Gastroesophageal sphincter (tissue), 3 donors: ENCODE data around the gene STRIP1.
"Not testable (repeated sequence)": the region's sequence is repeated elsewhere in the genome, so short reads cannot be mapped to it uniquely, and the experiment has no call there.

ENCODE experiments used
- EP300 ChIP-seq: sonication (generic); formaldehyde crosslinking; IDR thresholded peaks from one replicate; pipeline ENCODE4 v1.6.1; 2017; ENCODE audit warnings: antibody characterized with exemption, mild to moderate bottlenecking
- POLR2A ChIP-seq, 2 donors: fragments of 450-650 bp; IDR thresholded peaks; one replicate each; pipeline ENCODE4 v1.6.1; 2017; ENCODE audit warnings: antibody characterized with exemption in 2 of 2, mild to moderate bottlenecking in 2 of 2, moderate library complexity in 1 of 2
- POLR2AphosphoS5 ChIP-seq: sonication (generic); formaldehyde crosslinking; IDR thresholded peaks from one replicate; pipeline ENCODE4 v1.6.1; 2017; ENCODE audit warnings: antibody characterized with exemption
- TF ChIP-seq, protein P1 (sequence below), 4 experiments: fragments of 200-600 bp in 2 of 4; fragments of 450-650 bp in 2 of 4; sonication (generic) in 1 of 4; IDR thresholded peaks; one replicate each; pipeline ENCODE4 v1.5.1; 2017 to 2019; ENCODE audit warnings: antibody characterized with exemption in 4 of 4, mild to moderate bottlenecking in 2 of 4, moderate library complexity in 2 of 4

GRCh38 chr1:110030687-110031086 lies 3.7 kb upstream of the STRIP1 start:
- TF ChIP-seq, protein P1, sequence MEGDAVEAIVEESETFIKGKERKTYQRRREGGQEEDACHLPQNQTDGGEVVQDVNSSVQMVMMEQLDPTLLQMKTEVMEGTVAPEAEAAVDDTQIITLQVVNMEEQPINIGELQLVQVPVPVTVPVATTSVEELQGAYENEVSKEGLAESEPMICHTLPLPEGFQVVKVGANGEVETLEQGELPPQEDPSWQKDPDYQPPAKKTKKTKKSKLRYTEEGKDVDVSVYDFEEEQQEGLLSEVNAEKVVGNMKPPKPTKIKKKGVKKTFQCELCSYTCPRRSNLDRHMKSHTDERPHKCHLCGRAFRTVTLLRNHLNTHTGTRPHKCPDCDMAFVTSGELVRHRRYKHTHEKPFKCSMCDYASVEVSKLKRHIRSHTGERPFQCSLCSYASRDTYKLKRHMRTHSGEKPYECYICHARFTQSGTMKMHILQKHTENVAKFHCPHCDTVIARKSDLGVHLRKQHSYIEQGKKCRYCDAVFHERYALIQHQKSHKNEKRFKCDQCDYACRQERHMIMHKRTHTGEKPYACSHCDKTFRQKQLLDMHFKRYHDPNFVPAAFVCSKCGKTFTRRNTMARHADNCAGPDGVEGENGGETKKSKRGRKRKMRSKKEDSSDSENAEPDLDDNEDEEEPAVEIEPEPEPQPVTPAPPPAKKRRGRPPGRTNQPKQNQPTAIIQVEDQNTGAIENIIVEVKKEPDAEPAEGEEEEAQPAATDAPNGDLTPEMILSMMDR (IDR thresholded peaks at IDR 0.05): not testable (repeated sequence)
- TF ChIP-seq POLR2A (IDR thresholded peaks at IDR 0.05); POLR2AphosphoS5; EP300: not testable (repeated sequence)
